SK-N-SH (cell line): ENCODE results near the gene HSPA4. TPM values are rescaled to one million over a fixed set of nuclear protein-coding genes. Genes with fewer than 3 reads are reported as not detected.
"Not testable (repeated sequence)": the region's sequence is repeated elsewhere in the genome, so short reads cannot be mapped to it uniquely, and the experiment has no call there.

Experiments used
- CTCF ChIA-PET: fragments of 300-600, 350-600 bp; formaldehyde crosslinking; extraction: SDS; loops from one replicate; lab custom pipeline; 2021; lab: Yijun Ruan, JAX
- POLR2A ChIA-PET: fragments of 350-600 bp; sonication (Branson Sonifier 250); formaldehyde crosslinking; extraction: SDS; loops from one replicate; lab custom pipeline; 2020; ENCODE audit warnings: antibody characterized with exemption, inconsistent platforms; lab: Yijun Ruan, JAX
- DNase-seq: peaks from one replicate; pipeline ENCODE4 v3.0.0; 2012
- H2AFZ ChIP-seq: fragments of 200-600 bp; sonication (generic); 2 replicates; pipeline ENCODE4 v1.8.1; 2016; ENCODE audit warnings: antibody characterized with exemption, mild to moderate bottlenecking, low read depth
- H3F3A ChIP-seq: fragments of 200-600 bp; sonication (generic); replicated peaks from 2 replicates; pipeline ENCODE3; 2016; ENCODE audit warnings: antibody characterized with exemption, mild to moderate bottlenecking; ENCODE audit not compliant: insufficient read depth
- H3K27ac ChIP-seq, 2 experiments: fragments of 200-500 bp in 1 of 2; fragments of 200-600 bp in 1 of 2; sonication (Bioruptor generic) in 1 of 2; sonication (generic), shearing (Covaris generic) in 1 of 2; 2 replicates each; pipeline versions ENCODE4 v1.5.1 to v1.6.1; 2014 to 2016; ENCODE audit warnings: low read depth in 2 of 2, inconsistent platforms in 1 of 2, low read length in 1 of 2, mild to moderate bottlenecking in 1 of 2, mixed read lengths in 1 of 2
- H3K27me3 ChIP-seq: fragments of 200-600 bp; sonication (generic), shearing (Covaris generic); 2 replicates; pipeline ENCODE4 v1.6.1; 2016; ENCODE audit warnings: mixed run types; ENCODE audit not compliant: insufficient read depth
- H3K36me3 ChIP-seq, 2 experiments: fragments of 200-500 bp in 1 of 2; fragments of 200-600 bp in 1 of 2; sonication (Bioruptor generic) in 1 of 2; sonication (generic) in 1 of 2; replicated peaks in 1 of 2; 2 replicates each; pipeline versions ENCODE3 to v1.5.1; 2014 to 2016; ENCODE audit warnings: low read length in 1 of 2, mild to moderate bottlenecking in 1 of 2; ENCODE audit not compliant: insufficient read depth in 2 of 2, control insufficient read depth in 1 of 2
- H3K4me1 ChIP-seq, 2 experiments: fragments of 200-500 bp in 1 of 2; fragments of 200-600 bp in 1 of 2; sonication (Bioruptor generic) in 1 of 2; sonication (generic), shearing (Covaris generic) in 1 of 2; 2 replicates each; pipeline versions ENCODE4 v1.5.1 to v1.6.1; 2014 to 2016; ENCODE audit warnings: low read depth in 1 of 2, low read length in 1 of 2, mixed run types in 1 of 2; ENCODE audit not compliant: insufficient read depth in 2 of 2, control insufficient read depth in 1 of 2
- H3K4me2 ChIP-seq: fragments of 200-600 bp; sonication (generic), shearing (Covaris generic); 2 replicates; pipeline ENCODE4 v1.6.1; 2017; ENCODE audit warnings: mixed run types
- H3K4me3 ChIP-seq, 2 experiments: fragments of 200-500 bp in 1 of 2; fragments of 200-600 bp in 1 of 2; sonication (Bioruptor generic) in 1 of 2; sonication (generic), shearing (Covaris generic) in 1 of 2; 2 replicates each; pipeline versions ENCODE4 v1.5.1 to v1.8.1; 2014 to 2016; ENCODE audit warnings: low read depth in 2 of 2, inconsistent platforms in 1 of 2, low read length in 1 of 2, mild to moderate bottlenecking in 1 of 2, mixed read lengths in 1 of 2, moderate library complexity in 1 of 2
- H3K79me2 ChIP-seq: fragments of 200-600 bp; sonication (generic); 2 replicates; pipeline ENCODE4 v1.8.1; 2017; ENCODE audit warnings: mild to moderate bottlenecking; ENCODE audit not compliant: insufficient read depth
- H3K9ac ChIP-seq: fragments of 200-600 bp; sonication (generic); 2 replicates; pipeline ENCODE4 v1.6.1; 2017; ENCODE audit warnings: mixed run types
- H3K9me2 ChIP-seq: fragments of 200-600 bp; sonication (generic); 2 replicates; pipeline ENCODE4 v1.6.1; 2017; ENCODE audit warnings: mixed run types
- H3K9me3 ChIP-seq: fragments of 200-600 bp; sonication (generic); 2 replicates; pipeline ENCODE4 v1.6.1; 2017; ENCODE audit warnings: mixed run types, mild to moderate bottlenecking, moderate library complexity
- H4K20me1 ChIP-seq: fragments of 200-600 bp; sonication (generic); 2 replicates; pipeline ENCODE4 v1.6.1; 2017; ENCODE audit warnings: mild to moderate bottlenecking, mixed run types; ENCODE audit not compliant: insufficient read depth
- CHD2 ChIP-seq: fragments of 150-350 bp; IDR thresholded peaks from 2 replicates; pipeline ENCODE4 v1.6.1; 2018; ENCODE audit warnings: low read length; ENCODE audit not compliant: partially characterized antibody
- ELF1 ChIP-seq: IDR thresholded peaks from 2 replicates; pipeline ENCODE4 v1.4.0; 2012
- EP300 ChIP-seq, 2 experiments: IDR thresholded peaks; 2 replicates each; pipeline versions ENCODE4 v1.4.0 to v1.6.1; 2012; ENCODE audit warnings: borderline replicate concordance in 1 of 2, low read depth in 1 of 2, low read length in 1 of 2
- EZH2phosphoT487 ChIP-seq: fragments of 200-600 bp; sonication (generic); IDR thresholded peaks from 2 replicates; pipeline ENCODE4 v1.6.1; 2017; ENCODE audit warnings: low read depth, mixed run types, mild to moderate bottlenecking, antibody characterized with exemption, moderate library complexity, borderline replicate concordance
- GATA2 ChIP-seq: sonication (generic); formaldehyde crosslinking; IDR thresholded peaks from 2 replicates; pipeline ENCODE4 v1.5.0; 2020; ENCODE audit warnings: mild to moderate bottlenecking, missing genetic modification reagents
- IRF3 ChIP-seq: fragments of 150-350 bp; IDR thresholded peaks from 2 replicates; pipeline ENCODE4 v1.6.1; 2016; ENCODE audit warnings: mild to moderate bottlenecking, low read depth, low read length
- MAX ChIP-seq: IDR thresholded peaks from 2 replicates; pipeline ENCODE4 v1.4.0; 2012; ENCODE audit warnings: low read depth
- MXI1 ChIP-seq: IDR thresholded peaks from 2 replicates; pipeline ENCODE4 v1.6.1; 2012; ENCODE audit warnings: mild to moderate bottlenecking, low read depth, low read length, improper control_type of control experiment
- PBX3 ChIP-seq: IDR thresholded peaks from 2 replicates; pipeline ENCODE4; 2012
- POLR2AphosphoS5 ChIP-seq: IDR thresholded peaks from 2 replicates; pipeline ENCODE4 v1.6.1; 2012; ENCODE audit warnings: low read depth, low read length
- RCOR1 ChIP-seq: fragments of 150-350 bp; IDR thresholded peaks from 2 replicates; pipeline ENCODE4 v1.6.1; 2017; ENCODE audit warnings: antibody characterized with exemption, low read length
- REST ChIP-seq: IDR thresholded peaks from 2 replicates; pipeline ENCODE4 v1.6.1; 2012; ENCODE audit warnings: mild to moderate bottlenecking, low read depth, low read length, moderate library complexity
- RXRA ChIP-seq: IDR thresholded peaks from 2 replicates; pipeline ENCODE4 v1.4.0; 2012; ENCODE audit warnings: low read depth, mild to moderate bottlenecking, borderline replicate concordance
- TAF1 ChIP-seq: IDR thresholded peaks from 2 replicates; pipeline ENCODE4 v1.6.1; 2012; ENCODE audit warnings: low read depth, mild to moderate bottlenecking, low read length, moderate library complexity, borderline replicate concordance
- WGBS: methylation state at CpG from one replicate; pipeline ENCODE4 v1.1.6; 2017; ENCODE audit warnings: low lambda C conversion rate; 5-methylcytosine and 5-hydroxymethylcytosine counted together
- polyA plus RNA-seq, 3 experiments: library from polyadenylated mRNA; depleted of rRNA; stranded (reverse); fragments of >200 nt; gene quantifications; 2 replicates each; pipeline ENCODE4 v1.2.3, GENCODE V29; 2012

HSPA4 gene
- polyA plus RNA-seq, 1 of the 3 experiments (the other 2 are of a cell fraction), result 18.8 TPM

- H3K36me3 ChIP-seq, result no peaks in the 10 kb centered on the region
- H3K27ac ChIP-seq, result no peak overlapping the region
- no peaks in the 10 kb centered on the region for H3K79me2 ChIP-seq
- H4K20me1 ChIP-seq, result no peaks in the 10 kb centered on the region
- H3K4me3 ChIP-seq, result no peak overlapping the region
- H3K4me1 ChIP-seq, result no peaks in the 10 kb centered on the region; a peak in 1 of 4 replicates
- WGBS, result 95% methylated on average over 11 of the region's 11 CpGs
- TF ChIP-seq PBX3 (no peak), EZH2phosphoT487 (no peak), GATA2 (CRISPR knock-in tag) (no peak), MAX (no peak)
- ChIA-PET CTCF (interaction anchor here (0.6 kb wide), 1 partner anchor 143 kb away, joined by 3 read pairs; no protein-coding TSS in a partner anchor), POLR2A (no interaction called here)
- no peak overlapping the region for H3K9ac ChIP-seq
- H3K9me3 ChIP-seq, result no peaks in the 10 kb centered on the region
- H2AFZ ChIP-seq, result no peak overlapping the region
- peaks cover 11% of the 10 kb centered on the region for H3F3A ChIP-seq
- no peaks in the 10 kb centered on the region for H3K27me3 ChIP-seq
- H3K9me2 ChIP-seq, result no peaks in the 10 kb centered on the region
- no peak for DNase-seq
- H3K4me2 ChIP-seq, result no peak overlapping the region
Observed at GRCh38 chr5:133034064-133034463, 17.7 kb upstream of the HSPA4 start.

- no peak overlapping the region for H3K27ac ChIP-seq
- no peak overlapping the region for H3K9ac ChIP-seq
- H3K9me2 ChIP-seq, result no peaks in the 10 kb centered on the region
- H3K4me1 ChIP-seq, result no peaks in the 10 kb centered on the region; a peak in 1 of 4 replicates
- peaks cover 11% of the 10 kb centered on the region for H3F3A ChIP-seq
- POLR2A ChIA-PET, result no interaction called here
- TF ChIP-seq RCOR1 (no peak), RXRA (no peak), ELF1 (no peak), TAF1 (no peak), EP300 (IDR thresholded peaks at IDR 0.05; ENCODE audit: borderline replicate concordance in 1 of 2, low read depth in 1 of 2, low read length in 1 of 2) (no peak), REST (no peak), MXI1 (no peak), POLR2AphosphoS5 (no peak), CHD2 (no peak), IRF3 (no peak), MAX (no peak)
- WGBS, result 78% methylated on average over 2 of the region's 2 CpGs
- H3K36me3 ChIP-seq, result no peaks in the 10 kb centered on the region
- no peaks in the 10 kb centered on the region for H4K20me1 ChIP-seq
- CTCF ChIA-PET, result no interaction called here
- H3K4me2 ChIP-seq, result no peak overlapping the region
- no peaks in the 10 kb centered on the region for H3K9me3 ChIP-seq
- DNase-seq, result no peak
- H3K4me3 ChIP-seq, result no peak overlapping the region
- H3K79me2 ChIP-seq, result no peaks in the 10 kb centered on the region
- no peak overlapping the region for H2AFZ ChIP-seq
- no peaks in the 10 kb centered on the region for H3K27me3 ChIP-seq
Observed at GRCh38 chr5:133035224-133035623, 16.6 kb upstream of the HSPA4 start.

- WGBS, result 90% methylated on average over 6 of the region's 6 CpGs
- ChIA-PET POLR2A (interaction anchor here (0.6 kb wide), 1 partner anchor 30 kb away, joined by 3 read pairs; no protein-coding TSS in a partner anchor), CTCF (interaction anchor here (0.6 kb wide), 1 partner anchor 1154 kb away, joined by 3 read pairs; no protein-coding TSS in a partner anchor)
- H3K4me2 ChIP-seq, H3K27me3 ChIP-seq, H3K9me3 ChIP-seq, H3K4me3 ChIP-seq, H3K9me2 ChIP-seq, H4K20me1 ChIP-seq, H3K4me1 ChIP-seq, H3K79me2 ChIP-seq, H3K27ac ChIP-seq, DNase-seq, H3K36me3 ChIP-seq, H3K9ac ChIP-seq, H2AFZ ChIP-seq: not testable (repeated sequence)
- peaks cover 11% of the 10 kb centered on the region for H3F3A ChIP-seq
Observed at GRCh38 chr5:133036677-133037076, 15.1 kb upstream of the HSPA4 start.
